IPS-NIHi7 (cell line): Measurements from ENCODE around the gene NDST1.
"Not testable (repeated sequence)": the region's sequence is repeated elsewhere in the genome, so short reads cannot be mapped to it uniquely, and the experiment has no call there.

ENCODE experiments used
- DNase-seq: peaks from one replicate; pipeline ENCODE4 v3.0.0; 2012; ENCODE audit warnings: mixed read lengths; ENCODE audit errors: extremely low spot score

Gene NDST1

GRCh38 chr5:150507474-150508276 is at the start of gene NDST1:
Gene NDST1 (plus strand): TSS chr5:150508131. CDS start chr5:150521255, 13,124 bp downstream.
- no peak for DNase-seq

GRCh38 chr5:150458802-150459557 is 49.0 kb upstream of the NDST1 start:
- peak; percentile 79 for DNase-seq

GRCh38 chr5:150460781-150461180 is 47.1 kb upstream of the NDST1 start:
- DNase-seq = no peak

GRCh38 chr5:150461231-150461630 is 46.7 kb upstream of the NDST1 start:
- no peak for DNase-seq

GRCh38 chr5:150464554-150465012 is 43.3 kb upstream of the NDST1 start:
- no peak for DNase-seq

- no peak for DNase-seq
Observed at GRCh38 chr5:150465927-150466326, 42.0 kb upstream of the NDST1 start.

- DNase-seq = no peak
Observed at GRCh38 chr5:150468206-150468605, 39.7 kb upstream of the NDST1 start.

GRCh38 chr5:150469718-150470469 is 38.0 kb upstream of the NDST1 start:
- DNase-seq = no peak

GRCh38 chr5:150473673-150474358 is 34.1 kb upstream of the NDST1 start:
- DNase-seq = peak; percentile 75

GRCh38 chr5:150476568-150476967 is 31.4 kb upstream of the NDST1 start:
- DNase-seq = not testable (repeated sequence)

GRCh38 chr5:150479416-150479815 is 28.5 kb upstream of the NDST1 start:
- no peak for DNase-seq

GRCh38 chr5:150481708-150481965 is 26.3 kb upstream of the NDST1 start:
- no peak for DNase-seq

- no peak for DNase-seq
Observed at GRCh38 chr5:150481972-150482406, 25.9 kb upstream of the NDST1 start.

- peak; percentile 56 for DNase-seq
Observed at GRCh38 chr5:150484964-150485692, 22.8 kb upstream of the NDST1 start.

- peak; percentile 79 for DNase-seq
Observed at GRCh38 chr5:150485693-150486401, 22.1 kb upstream of the NDST1 start.

GRCh38 chr5:150486402-150487198 is 21.3 kb upstream of the NDST1 start:
- peak; percentile 85 for DNase-seq

- no peak for DNase-seq
Observed at GRCh38 chr5:150487199-150488061, 20.5 kb upstream of the NDST1 start.

GRCh38 chr5:150488519-150489359 is 19.2 kb upstream of the NDST1 start:
- no peak for DNase-seq
